ENCODE measurements around the gene LRRK1.

Gene LRRK1

GRCh38 chr15:101042320-101042719, 123.2 kb downstream of the LRRK1 start:
- no peak for TF ChIP-seq CTCF (conservative IDR thresholded peaks at IDR 0.05; ENCODE audit: low read depth)
- CTCF ChIA-PET, result interaction anchor here (0.5 kb wide), 1 partner anchor 215 kb away, joined by 6 read pairs; no protein-coding TSS in a partner anchor
- no peak for DNase-seq (ENCODE audit: low spot score)
- no peak overlapping the region for H3K27ac ChIP-seq
- POLR2A ChIA-PET (ENCODE audit: low non-redundant PET), result no interaction called here

GRCh38 chr15:101043011-101043410, 123.9 kb downstream of the LRRK1 start:
- ChIA-PET POLR2A (ENCODE audit: low non-redundant PET) (no interaction called here), CTCF (interaction anchor here (0.6 kb wide), 1 partner anchor 227 kb away, joined by 4 read pairs; no protein-coding TSS in a partner anchor)
- H3K27ac ChIP-seq, result no peak overlapping the region
- TF ChIP-seq CTCF (conservative IDR thresholded peaks at IDR 0.05; ENCODE audit: low read depth), result no peak
- DNase-seq (ENCODE audit: low spot score), result no peak

GRCh38 chr15:101043911-101044624, 124.9 kb downstream of the LRRK1 start:
- H3K27ac ChIP-seq, result no peak overlapping the region
- no peak for DNase-seq (ENCODE audit: low spot score)
- ChIA-PET POLR2A (ENCODE audit: low non-redundant PET) (no interaction called here), CTCF (no interaction called here)
- no peak for TF ChIP-seq CTCF (conservative IDR thresholded peaks at IDR 0.05; ENCODE audit: low read depth)

GRCh38 chr15:101044625-101045235, 125.6 kb downstream of the LRRK1 start:
- CTCF ChIA-PET, result no interaction called here
- TF ChIP-seq CTCF (conservative IDR thresholded peaks at IDR 0.05; ENCODE audit: low read depth), result no peak
- POLR2A ChIA-PET (ENCODE audit: low non-redundant PET), result no interaction called here
- H3K27ac ChIP-seq, result no peak overlapping the region
- no peak for DNase-seq (ENCODE audit: low spot score)

- no peak for TF ChIP-seq CTCF (conservative IDR thresholded peaks at IDR 0.05; ENCODE audit: low read depth)
- ChIA-PET CTCF (no interaction called here), POLR2A (ENCODE audit: low non-redundant PET) (no interaction called here)
- DNase-seq (ENCODE audit: low spot score), result no peak
- no peak overlapping the region for H3K27ac ChIP-seq
Measured at GRCh38 chr15:101045236-101045646, 126.1 kb downstream of the LRRK1 start.

- no peak for TF ChIP-seq CTCF (conservative IDR thresholded peaks at IDR 0.05; ENCODE audit: low read depth)
- CTCF ChIA-PET, result no interaction called here
- POLR2A ChIA-PET (ENCODE audit: low non-redundant PET), result no interaction called here
- DNase-seq (ENCODE audit: low spot score), result no peak
- H3K27ac ChIP-seq, result 0 out of 2 replicates have a peak overlapping the region, but pooled peaks have one; percentile 0
Measured at GRCh38 chr15:101045835-101046691, 126.9 kb downstream of the LRRK1 start.
